GM12865 (cell line): ENCODE results near the gene LRRC61.
"Not testable (repeated sequence)": the region's sequence is repeated elsewhere in the genome, so short reads cannot be mapped to it uniquely, and the experiment has no call there.

Source experiments
- DNase-seq: peaks from one replicate; pipeline ENCODE4 v3.0.0; 2010; ENCODE audit warnings: low read depth
- H3K4me3 ChIP-seq: 2 replicates; pipeline ENCODE4 v1.5.1; 2011; ENCODE audit warnings: mild to moderate bottlenecking, low read depth, low read length, control low read depth
- TF ChIP-seq, protein P1 (sequence below): IDR thresholded peaks from 2 replicates; pipeline ENCODE4 v1.5.1; 2011; ENCODE audit warnings: low read length, control low read depth, low read depth, inconsistent platforms; ENCODE audit not compliant: insufficient read depth; ENCODE audit errors: missing control alignments

LRRC61 gene

DNA sequence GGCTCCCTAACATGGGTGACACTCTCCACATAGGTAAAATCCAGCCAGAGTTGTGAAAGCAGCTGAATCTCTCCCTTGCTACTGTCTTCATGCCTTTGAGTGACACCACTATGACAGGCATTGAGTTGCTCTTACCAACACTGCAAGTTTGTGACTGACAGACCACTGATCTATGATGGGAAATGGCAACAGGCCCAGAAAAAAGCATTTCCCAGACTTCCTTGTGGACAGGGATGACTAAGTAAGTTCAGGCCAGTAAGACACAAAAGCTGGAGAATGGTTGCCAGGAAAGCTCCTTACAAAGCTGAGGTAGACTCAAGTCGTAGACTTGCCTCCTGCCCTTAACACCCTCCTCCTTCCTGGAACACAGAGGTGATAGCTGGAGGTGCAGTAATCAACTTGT lies 20.2 kb upstream of the LRRC61 start:
- DNase-seq, H3K4me3 ChIP-seq: not testable (repeated sequence)

GRCh38 chr7:150304499-150305258 lies 18.5 kb upstream of the LRRC61 start:
- not testable (repeated sequence) for H3K4me3 ChIP-seq

GRCh38 chr7:150305259-150305902 lies 17.8 kb upstream of the LRRC61 start:
- DNase-seq = not testable (repeated sequence)

More at GRCh38 chr7:150304499-150305258, 18.5 kb upstream of the LRRC61 start:
- DNase-seq = not testable (repeated sequence)

GRCh38 chr7:150305903-150306284 lies 17.3 kb upstream of the LRRC61 start:
- not testable (repeated sequence) for DNase-seq, H3K4me3 ChIP-seq

More at GRCh38 chr7:150305259-150305902, 17.8 kb upstream of the LRRC61 start:
- H3K4me3 ChIP-seq = not testable (repeated sequence)

DNA sequence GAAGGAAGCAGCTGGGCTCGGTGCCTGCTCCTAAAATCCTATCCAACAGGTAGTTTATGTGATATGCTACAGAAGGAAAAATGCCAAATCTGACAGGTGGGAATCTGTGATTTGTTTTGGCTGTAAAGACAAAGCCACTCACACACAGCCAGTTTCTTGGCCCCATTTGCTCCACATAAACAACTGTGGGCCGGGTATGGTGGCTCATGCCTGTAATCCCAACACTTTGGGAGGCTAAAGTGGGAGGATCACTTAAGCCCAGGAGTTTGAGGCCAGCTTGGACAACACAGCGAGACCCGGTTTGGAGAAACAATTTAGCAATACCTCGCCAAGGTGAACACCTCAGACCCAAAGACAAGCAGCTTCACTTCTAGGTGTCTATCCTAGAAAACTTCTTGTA lies 16.8 kb upstream of the LRRC61 start:
- H3K4me3 ChIP-seq = not testable (repeated sequence)

GRCh38 chr7:150307129-150307528 lies 16.0 kb upstream of the LRRC61 start:
- TF ChIP-seq, protein P1, sequence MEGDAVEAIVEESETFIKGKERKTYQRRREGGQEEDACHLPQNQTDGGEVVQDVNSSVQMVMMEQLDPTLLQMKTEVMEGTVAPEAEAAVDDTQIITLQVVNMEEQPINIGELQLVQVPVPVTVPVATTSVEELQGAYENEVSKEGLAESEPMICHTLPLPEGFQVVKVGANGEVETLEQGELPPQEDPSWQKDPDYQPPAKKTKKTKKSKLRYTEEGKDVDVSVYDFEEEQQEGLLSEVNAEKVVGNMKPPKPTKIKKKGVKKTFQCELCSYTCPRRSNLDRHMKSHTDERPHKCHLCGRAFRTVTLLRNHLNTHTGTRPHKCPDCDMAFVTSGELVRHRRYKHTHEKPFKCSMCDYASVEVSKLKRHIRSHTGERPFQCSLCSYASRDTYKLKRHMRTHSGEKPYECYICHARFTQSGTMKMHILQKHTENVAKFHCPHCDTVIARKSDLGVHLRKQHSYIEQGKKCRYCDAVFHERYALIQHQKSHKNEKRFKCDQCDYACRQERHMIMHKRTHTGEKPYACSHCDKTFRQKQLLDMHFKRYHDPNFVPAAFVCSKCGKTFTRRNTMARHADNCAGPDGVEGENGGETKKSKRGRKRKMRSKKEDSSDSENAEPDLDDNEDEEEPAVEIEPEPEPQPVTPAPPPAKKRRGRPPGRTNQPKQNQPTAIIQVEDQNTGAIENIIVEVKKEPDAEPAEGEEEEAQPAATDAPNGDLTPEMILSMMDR = no peak
- H3K4me3 ChIP-seq = no peak overlapping the region
- DNase-seq = no peak

More for the DNA sequence above, 16.8 kb upstream of the LRRC61 start:
- DNase-seq = not testable (repeated sequence)

DNA sequence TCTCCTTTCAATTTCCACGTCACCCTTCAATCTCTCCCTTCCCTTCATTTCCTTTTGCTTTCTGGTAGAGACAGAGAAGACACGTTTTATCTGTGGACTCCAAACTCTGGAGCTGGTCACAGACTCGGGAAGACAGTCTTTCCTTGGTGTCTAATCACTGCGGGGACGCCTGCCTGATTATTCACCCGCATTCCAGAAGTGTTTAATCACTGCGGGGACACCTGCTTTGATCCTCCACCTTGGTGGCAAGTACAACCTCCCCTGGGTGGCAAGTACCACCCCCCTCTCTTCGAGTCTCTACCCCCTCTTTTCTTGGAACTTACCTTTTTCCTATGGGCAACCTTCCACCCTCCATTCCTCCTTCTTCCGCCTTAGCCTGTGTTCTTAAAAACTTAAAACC lies 15.3 kb upstream of the LRRC61 start:
- DNase-seq = no peak
- TF ChIP-seq, protein P1 = no peak
- H3K4me3 ChIP-seq = no peak overlapping the region

GRCh38 chr7:150308575-150308974 lies 14.6 kb upstream of the LRRC61 start:
- no peak for DNase-seq
- H3K4me3 ChIP-seq = no peak overlapping the region
- TF ChIP-seq, protein P1 = no peak

GRCh38 chr7:150311146-150311545 lies 12.0 kb upstream of the LRRC61 start:
- TF ChIP-seq, protein P1 = no peak
- DNase-seq = no peak
- no peak overlapping the region for H3K4me3 ChIP-seq

DNA sequence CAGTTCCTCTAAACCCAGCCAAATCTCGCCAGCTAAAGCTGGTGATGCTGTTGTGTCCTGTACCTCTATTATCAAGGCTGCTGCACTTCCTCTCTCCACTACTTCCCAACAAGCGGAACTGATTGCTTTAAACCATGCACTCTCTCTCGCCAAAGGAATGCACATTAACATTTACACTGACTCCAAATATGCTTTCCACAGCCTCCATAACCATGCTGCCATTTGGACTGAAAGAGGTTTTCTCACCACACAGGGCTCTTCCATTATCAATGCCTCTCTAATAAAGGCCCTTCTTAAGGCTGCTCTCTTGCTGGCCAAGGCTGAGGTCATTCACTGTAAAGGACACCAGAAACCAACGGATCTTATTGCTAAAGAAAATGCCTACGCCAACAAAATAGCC lies 11.4 kb upstream of the LRRC61 start:
- TF ChIP-seq, protein P1 = no peak
- no peak overlapping the region for H3K4me3 ChIP-seq
- DNase-seq = no peak

DNA sequence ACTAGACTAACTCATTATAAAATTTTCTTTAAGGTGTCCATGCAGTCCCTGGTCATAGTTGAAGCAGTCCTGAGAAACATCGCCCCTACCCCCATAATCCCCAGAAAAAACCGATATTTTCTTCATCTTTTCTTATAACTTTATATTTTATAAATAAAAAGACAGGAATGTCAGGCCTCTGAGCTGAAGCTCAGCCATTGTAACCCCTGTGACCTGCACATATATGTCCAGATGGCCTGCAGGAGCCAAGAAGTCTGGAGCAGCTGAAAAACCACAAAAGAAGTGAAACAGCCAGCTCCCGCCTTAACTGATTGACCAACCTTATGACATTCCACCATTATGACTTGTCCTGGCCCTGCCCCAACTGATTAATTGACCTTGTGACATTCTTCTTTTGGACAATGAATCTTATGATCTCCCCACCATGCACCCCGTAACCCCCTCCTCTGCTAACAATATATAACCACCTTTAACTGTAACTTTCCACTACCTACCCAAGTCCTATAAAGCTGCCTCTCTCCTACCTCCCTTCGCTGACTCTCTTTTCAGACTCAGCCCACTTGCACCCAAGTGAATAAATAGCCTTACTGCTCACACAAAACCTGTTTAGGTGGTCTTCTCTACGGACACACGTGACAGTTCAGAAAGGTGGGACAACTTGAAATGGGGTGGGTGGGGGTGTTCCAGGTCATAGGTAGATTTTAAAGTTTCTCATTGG lies 10.3 kb upstream of the LRRC61 start:
- H3K4me3 ChIP-seq, DNase-seq: not testable (repeated sequence)
